Glomerular visceral epithelial cell (primary cell): ENCODE results near the gene PCED1B.

Experiments
- DNase-seq: peaks from one replicate; pipeline ENCODE4 v3.0.0-alpha.2; 2016; ENCODE audit errors: extremely low spot score

The PCED1B gene

DNA sequence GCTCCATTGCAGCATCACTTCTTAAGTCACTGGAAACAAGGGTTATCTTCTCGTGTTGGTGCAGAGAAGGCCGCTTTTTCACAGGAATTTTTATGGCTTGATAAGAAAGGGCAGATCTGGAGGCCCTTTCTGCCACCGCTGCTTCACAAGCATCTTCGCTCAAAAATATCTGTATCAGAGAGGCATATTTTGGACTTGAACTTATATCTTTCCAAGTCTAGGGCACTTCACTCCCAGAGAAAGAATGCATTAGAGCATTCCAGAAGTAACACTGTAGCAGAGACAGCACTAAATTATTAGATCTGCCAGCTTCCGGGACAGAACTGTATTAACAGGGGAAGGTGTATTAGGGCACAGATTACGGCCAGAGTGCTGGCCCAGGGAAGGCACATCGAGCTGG, 152.0 kb downstream of the PCED1B start:
- no peak for DNase-seq

DNA sequence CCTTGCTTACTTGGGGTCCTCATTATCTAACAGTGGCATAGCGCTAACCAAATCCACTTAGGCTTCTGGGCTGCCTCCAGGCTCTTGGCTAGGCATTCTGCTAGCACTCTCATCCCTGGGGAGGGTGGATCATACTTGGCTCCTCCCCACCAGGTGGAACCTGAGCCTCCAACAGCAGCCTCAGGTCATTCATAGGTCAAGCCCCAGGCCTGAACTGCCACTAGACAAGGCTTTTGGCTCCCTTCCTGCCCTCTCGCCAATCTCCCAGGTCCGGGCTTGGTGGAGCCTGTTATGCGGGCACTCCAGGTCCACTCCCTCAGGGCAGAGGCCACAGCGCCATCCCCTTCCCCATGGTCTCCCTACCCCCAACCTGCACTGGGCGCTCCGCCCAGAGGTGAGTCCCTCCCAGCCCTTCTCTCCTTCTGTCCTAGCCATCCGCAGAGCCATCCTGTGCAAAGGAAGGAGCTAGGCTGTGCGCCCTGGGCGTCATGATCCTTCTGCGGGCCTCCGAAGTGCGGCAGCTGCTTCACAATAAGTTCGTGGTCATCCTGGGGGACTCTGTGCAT, 155.2 kb downstream of the PCED1B start:
- no peak for DNase-seq

DNA sequence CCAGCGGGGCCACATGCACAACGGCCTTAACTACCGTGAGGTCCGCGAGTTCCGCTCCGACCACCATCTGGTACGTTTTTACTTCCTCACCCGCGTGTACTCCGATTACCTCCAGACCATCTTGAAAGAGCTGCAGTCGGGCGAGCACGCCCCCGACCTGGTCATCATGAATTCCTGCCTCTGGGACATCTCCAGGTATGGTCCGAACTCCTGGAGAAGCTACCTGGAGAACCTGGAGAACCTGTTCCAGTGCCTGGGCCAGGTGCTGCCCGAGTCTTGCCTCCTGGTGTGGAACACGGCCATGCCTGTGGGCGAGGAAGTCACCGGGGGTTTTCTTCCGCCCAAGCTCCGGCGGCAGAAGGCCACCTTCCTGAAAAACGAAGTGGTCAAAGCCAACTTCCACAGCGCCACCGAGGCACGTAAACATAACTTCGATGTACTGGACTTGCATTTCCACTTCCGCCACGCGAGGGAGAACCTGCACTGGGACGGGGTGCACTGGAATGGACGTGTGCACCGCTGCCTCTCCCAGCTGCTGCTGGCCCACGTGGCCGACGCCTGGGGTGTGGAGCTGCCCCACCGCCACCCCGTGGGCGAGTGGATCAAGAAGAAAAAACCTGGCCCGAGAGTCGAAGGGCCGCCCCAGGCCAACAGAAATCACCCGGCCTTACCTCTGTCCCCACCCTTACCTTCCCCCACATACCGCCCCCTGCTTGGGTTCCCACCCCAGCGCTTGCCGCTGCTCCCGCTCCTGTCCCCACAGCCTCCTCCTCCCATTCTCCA, 156.0 kb downstream of the PCED1B start:
- DNase-seq = no peak

DNA sequence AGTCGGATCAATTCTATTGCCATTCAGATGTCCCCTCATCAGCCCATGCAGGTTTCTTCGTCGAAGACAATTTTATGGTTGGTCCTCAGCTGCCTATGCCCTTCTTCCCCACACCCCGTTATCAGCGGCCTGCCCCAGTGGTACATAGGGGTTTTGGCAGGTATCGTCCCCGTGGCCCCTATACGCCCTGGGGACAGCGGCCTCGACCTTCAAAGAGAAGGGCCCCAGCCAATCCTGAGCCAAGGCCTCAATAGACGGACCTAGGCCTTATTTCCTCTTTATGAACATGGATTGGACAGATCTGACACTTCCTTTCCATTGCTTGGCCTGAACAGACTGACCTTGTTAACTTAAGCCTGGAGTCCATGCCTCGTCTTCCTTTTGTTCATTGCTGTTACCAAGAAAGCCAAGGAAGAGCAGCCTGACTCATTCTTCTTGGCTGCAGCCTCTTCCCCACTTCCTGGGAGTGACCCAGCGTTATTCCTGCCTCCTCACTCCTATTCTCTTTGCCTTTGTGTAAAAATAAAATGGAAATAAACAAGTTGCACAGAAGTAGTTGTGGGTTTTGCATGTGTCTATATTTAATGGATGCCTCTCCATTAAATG, 156.8 kb downstream of the PCED1B start:
- DNase-seq = peak; percentile 52

DNA sequence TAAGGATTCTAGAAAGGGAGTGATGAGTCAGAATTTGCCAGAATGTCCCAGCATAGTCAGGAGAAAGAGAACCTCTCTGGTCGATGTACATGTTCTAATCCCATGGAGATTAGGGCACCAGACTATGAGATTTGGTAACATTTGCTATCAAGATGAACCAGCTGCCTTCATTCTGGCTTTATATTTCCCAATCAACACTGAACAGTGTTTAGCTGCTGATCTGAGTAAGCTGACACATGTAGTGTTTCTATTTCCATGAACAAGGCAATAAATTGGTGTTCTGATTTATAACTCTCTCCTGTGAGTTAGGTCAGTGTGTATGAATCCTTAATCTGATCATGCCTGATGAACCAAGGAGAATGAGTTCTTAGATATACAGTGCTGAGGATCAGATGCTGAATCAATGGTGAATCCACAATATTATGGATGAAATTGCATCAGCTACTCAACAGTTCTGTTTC, 158.4 kb downstream of the PCED1B start:
- DNase-seq = no peak

DNA sequence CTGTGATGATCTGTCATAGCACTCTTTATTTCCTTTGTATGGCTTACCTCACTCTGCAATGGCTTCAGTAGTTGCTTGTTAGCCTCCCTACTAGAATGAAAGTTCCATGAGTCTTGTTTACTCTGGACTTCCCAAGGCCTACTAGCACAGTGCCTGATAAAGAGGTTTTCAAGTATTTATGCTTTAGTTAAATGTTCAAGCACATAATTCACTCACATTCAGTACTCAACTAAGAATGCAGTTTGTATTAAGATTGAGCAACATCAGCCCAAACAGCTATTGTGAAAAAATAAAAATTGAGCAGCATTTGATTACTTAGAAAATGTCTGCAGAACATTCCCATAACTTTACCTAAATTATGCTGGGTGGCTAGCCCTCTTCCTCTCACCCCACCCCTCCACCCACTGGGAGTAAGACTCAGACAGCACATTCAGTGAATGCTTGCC, 159.3 kb downstream of the PCED1B start:
- no peak for DNase-seq

DNA sequence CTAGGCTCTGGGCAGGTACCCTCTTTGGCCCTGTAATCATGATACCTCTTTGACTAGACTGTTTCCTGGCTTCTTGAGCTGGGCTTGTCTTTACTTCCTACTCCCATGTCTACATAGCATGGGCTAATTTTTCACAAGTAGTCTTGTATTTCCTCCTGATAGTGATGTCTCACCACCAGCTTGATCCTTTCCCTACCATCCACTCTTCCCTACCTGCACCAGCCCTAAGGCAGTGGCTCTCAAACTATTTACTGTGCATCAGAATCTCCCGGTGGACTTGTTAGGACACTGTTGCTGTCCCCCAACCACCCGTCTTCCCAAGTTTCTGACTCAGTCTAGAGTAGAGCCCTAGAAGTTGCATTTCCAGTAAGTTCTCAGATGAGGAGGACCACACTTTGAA, 163.0 kb downstream of the PCED1B start:
- DNase-seq = no peak

DNA sequence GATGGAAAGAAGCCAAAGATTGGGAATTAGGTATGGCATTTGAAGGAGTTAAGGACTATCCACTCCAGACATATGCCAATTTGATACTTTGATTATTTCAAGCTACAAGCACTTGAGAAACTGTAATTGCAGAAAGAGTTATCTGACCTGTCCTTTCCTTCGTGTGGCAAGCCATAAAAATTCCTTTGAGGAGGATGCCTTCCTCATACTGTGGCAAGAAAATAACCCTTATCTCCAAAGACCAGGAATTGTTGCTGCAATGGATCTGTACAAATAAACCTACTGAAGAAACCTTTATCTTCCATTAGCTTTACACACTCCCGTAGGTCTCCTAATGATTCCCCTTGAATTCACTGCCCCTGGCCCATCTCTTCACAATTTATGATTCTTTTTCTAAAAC, 165.4 kb downstream of the PCED1B start:
- DNase-seq = no peak

DNA sequence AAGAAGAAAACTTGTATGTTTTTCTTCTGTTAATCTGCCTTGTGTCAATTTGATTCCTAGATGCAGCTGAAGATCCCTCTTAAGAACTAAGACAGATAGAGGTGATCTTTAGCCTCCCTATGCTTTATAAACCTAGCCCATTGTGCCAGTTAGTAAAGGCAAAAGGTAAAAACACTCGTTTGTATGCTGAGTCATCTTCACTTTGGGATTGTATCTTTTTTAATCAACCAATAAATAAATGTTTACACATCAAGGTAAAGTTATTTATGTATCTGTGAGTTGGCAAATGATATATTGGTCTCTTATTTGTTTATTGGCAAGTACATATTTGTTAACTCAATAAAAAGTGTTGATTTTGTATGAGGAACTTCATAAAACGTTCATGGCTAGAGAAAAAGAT, 166.2 kb downstream of the PCED1B start:
- DNase-seq = no peak

DNA sequence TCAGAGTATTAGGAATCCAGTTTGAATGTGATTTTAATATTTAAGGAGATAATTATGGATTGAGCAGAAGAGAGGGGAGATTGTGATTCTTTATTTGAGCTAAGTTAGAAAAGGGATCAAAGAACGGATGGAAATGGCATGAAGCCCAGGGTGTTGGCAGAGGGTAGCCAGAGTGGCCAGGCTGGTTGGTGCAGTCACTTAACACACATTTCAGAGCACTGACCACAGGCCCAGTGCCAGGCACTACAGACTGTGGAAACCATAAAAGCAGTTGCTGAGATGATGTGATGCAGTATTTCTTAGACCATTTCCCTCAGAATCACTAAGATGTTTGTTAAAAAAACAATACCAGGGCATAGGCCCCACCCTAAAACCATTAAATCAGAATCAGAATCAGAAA, 168.0 kb downstream of the PCED1B start:
- no peak for DNase-seq

DNA sequence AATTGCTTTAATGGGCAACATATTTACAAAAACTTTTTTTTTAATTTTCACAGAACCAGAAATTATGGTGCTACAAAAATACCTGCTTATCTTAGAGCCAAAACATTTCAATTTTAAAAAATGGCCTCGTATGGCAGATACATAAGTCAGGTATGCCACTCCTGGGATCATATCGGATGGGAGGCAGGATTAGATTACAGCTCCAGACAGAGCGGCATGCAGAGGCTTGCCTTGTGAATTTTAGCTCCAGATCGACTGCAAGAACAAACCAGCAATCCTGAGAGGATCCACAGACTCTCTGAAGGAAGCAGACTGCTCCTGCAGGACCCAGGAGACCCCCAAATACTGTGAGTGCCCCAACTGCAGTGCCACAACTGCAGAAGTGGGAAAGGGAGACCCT, 169.7 kb downstream of the PCED1B start:
- DNase-seq = no peak

DNA sequence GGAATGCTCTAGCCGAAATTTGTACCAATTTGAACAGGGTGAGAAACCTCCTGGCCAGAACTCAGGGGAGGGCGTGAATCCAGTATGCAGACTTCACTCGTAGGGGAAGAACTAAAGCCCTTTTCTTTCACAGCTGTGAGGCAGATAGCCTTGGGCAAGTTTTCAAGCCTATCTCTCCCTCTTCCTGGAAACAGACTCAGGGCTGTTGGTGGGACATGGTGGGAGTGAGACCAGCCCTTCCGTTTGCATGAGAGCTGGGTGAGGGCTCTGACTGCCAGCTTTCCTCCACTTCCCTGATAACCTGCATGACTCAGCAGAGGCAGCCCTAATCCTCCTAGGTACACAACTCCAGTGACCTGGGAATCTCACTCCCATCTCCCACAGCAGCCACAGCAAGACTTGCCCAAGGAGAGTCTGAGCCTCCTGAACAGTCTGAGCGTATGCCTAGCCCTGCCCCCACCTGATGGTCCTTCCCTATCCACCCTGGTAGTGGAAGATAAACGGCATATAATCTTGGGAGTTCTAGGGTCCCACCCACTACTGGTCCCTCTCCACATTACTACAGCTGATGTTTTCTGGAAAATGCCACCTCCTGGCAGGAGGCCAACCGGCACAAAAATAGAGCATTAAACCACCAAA, 170.4 kb downstream of the PCED1B start:
- no peak for DNase-seq

DNA sequence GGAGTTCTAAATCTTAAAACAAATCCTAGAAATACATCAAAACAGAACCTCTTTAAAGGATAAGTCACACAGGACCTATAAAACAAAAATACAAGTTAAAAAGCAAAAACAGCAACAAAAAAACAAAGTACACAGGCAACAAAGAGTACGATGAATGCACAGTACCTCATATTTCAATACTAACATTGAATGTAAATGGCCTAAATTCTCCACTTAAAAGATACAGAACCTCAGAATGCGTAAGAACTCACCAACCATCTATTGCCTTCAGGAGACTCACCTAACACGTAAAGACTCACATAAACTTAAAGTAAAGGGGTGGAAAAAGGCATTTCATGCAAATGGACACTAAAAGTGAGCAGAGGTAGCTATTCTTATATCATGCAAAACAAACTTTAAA, 172.5 kb downstream of the PCED1B start:
- no peak for DNase-seq

DNA sequence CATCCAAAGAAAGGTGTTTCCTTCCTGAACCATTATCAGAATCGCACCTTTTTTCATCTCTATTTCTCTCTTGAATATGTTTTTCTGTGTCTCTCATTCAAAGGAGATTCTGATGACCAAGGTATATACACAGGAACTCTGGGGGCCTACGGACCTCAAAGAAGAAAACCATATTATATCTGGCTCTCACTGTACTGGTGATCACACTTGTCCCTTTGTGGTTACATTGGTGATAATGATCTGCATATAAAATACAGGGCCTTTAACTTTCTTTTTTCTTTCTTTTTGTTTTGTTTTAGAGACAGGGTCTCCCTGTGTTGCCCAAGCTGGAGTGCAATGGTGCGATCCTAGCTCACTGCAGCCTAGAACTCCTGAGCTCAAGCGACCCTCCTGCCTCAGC, 185.5 kb downstream of the PCED1B start:
- DNase-seq = no peak

DNA sequence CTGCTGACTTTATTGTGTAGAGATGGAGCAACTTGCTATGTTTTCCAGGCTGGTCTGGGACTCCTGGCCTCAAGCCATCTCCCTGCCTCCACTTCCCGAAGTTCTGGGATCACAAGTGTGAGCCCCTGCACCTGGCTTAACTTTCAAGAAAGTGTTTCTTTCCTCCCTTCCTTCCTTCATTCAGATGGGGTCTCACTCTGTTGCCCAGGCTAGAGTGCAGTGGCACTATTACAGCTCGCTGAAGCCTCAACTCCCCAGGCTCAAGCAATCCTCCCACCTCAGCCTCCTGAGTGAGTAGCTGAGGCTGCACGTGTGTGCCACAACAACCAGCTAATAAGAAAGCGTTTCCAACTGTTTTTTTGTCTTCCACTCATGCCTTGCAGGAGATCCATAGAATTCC, 186.0 kb downstream of the PCED1B start:
- no peak for DNase-seq

DNA sequence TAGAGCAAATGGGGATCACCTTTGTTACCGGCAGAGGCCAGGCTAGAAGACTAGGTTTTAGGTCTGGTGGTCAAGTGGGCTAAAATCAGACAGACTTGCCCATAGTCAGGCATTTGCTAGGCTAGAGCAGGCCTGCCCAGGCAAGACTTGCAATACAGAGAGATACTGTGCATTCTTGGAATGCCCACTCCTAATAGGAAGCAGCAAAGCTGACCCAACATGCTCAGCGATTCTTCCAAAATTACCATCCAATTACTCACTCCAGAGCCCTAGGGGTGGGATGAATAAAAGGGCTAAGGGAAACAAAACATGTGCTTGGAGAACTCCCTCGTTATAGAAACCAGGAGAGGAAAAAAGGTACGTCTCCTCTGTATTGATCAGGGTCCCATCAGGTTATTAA, 188.2 kb downstream of the PCED1B start:
- no peak for DNase-seq

DNA sequence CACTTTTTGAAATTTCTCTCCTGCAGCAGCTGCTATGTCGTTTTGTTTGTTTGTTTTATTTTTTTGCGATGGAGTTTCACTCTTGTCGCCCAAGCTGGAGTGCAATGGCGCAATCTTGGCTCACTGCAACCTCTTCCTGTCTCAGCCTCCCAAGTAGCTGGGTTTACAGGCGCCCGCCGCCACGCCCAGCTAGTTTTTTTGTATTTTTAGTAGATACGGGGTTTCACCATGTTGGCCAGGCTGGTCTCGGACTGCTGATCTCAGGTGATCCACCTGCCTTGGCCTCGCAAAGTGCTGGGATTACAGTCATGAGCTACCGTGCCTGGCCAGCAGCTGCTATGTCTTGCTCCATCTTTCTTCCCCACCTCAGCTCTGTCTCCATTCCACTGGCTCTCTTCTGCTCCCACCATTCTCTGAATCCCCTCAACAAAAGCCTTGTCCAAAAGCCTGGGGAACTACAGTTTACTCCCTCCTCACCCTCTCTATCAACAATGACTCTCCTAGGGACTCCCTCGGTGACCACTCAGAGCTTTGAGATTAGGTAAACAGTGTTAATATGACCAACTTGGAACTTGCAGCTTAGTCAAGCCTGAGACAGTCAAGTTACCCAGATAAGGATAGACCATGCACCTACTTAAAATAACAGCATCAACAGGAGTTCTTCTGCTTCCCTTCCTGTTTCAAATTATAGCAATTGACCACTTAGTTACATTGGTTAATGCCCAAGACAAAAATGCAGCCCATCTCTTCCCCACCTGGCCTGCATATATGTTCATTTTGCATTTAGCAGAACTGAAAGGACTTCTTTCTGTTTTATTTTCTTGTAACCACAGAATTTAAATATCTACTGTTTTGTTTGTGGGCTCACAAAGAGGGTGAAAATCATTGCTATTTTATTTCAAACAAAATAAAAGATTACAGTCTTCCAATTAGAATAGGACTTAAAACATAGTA, 189.4 kb downstream of the PCED1B start:
- no peak for DNase-seq

DNA sequence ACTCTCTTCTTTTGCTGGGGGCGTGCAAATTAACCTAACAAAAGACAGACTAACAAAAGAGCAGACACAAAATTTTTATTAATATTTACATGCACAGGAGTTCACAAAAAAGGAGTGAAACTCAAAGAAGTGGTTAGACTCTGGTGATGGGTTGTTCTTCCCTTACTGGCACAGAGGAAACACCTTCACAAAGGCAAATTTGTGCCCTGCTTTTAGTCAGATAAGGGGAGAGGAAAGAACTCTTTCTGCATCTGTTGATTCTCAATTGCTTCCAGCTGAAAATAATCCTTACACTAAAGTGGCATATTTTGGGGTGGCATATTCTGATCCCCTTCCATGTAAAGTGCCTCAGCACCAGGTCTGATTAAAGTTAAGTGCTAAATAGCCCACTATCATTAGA, 190.5 kb downstream of the PCED1B start:
- no peak for DNase-seq

DNA sequence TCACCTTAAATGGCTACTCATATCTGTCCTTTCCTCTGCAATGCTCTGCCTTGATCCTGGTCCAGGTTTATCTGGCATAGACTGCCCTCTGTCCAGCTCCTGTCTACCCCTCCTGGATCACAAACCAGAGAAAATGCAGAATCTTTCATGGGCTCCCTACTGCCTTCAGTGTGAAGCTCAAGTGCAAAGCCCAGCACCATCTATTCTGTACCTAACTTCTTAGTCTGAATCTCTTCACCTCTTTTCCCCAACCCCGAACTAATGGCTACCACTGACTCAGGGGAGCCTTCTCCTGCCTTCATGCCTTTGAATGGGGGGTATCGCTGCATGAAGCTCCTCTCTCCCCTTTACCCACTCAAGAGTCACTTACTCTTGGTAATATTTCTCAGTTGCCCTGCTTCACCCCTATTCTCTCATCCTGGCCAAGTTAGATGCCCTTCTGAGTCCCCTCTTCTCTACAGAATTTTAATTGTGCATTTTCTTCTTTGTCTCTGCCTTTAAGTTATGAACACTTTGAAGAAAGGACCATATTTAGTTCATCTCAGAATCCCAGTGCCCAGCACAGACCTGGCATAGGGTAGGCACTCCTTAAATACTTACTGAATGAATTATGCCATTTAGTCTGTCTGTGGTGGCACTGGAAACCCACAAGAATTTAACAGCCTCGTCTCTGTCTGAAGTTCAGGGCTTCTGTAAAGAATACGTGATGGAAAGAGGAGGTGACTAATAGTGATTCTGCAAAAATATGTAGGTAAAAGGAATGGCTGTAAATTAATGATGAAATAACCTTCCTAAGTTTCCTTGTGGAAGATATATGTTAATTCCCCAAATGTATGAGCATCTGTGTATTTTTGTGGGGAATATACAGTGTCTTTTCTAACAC, 191.6 kb downstream of the PCED1B start:
- DNase-seq = peak; percentile 94

DNA sequence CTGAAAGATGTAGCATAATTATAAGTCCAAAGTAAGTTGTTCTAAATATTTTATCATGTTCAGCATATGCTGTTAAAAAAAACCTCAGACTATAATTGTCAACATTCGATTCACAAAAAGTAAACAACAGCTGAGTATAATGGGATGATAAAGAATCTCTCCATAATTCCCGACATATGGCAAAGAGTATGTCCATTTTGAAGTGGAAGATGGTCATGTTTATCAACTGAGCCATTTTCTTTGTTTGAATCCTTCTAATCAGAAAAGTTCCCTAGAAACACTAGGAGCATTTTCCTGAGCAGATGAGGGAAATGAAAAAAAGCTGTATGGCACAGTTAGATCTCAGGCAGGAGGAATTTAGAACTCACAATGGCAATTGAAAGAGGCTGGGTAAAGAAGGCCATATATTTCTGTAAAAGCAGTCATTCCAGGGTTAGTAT, 192.4 kb downstream of the PCED1B start:
- no peak for DNase-seq
